ENCODE data around the gene TECTA.
"Not testable (repeated sequence)": the region's sequence is repeated elsewhere in the genome, so short reads cannot be mapped to it uniquely, and the experiment has no call there.

Gene TECTA

DNA sequence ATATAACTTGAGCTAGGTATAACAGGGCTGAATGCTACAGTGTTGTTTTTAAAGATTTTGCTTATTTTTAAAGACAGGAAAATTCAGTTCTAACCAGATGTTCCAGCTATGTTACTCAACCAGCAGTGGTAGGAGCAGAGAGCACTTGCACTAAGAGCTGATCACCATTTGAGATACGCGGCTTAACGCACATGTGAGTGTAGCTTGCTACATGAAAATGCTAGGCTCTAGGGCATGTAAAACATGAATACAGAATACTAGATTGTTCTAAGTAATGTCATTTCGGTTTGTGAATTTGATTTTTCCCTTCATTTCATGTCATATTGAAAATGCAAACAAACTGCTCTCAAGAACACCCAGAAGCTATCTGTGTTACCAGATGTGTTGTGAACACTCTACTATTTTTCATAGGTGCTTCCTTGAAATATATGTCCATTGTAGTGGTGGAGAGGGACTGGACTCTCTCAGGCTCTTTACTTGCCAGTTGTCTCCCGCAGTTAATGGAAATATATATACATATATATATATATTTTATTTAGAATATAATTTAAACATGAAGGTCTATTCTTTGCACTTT is 10.8 kb upstream of the TECTA start:
- no peak for DNase-seq (ENCODE audit: low read depth)

DNA sequence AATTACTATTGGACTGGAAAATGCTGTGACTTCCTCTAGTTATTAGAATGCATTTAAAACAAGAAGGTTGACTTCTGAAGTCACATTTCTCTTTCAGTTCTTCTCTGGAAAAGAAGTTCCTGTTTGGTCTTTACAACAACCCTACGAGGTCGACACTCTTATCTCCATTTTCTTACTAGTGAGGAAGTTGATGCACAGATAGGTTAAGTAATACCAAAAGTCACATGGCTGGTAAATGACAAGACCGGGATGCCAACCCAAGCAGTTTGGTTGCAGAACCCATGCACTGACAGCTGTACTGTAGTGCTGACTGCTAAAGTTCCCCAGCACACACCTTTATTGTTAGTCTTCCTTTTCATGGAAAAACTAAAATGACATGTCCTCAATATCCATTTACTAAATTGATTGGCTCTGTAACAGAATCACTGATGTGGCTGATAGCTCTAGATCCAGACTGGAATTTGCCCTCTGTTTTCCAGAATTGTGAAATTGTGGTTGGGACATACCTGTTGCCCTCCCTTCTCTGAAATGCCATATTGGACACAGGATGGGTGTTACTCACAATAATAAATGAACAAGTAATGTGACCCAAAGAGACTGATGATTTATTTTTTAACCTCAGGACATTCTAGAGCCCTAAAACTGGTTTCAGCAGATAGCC is 9.4 kb upstream of the TECTA start:
- DNase-seq (ENCODE audit: low read depth) = no peak

DNA sequence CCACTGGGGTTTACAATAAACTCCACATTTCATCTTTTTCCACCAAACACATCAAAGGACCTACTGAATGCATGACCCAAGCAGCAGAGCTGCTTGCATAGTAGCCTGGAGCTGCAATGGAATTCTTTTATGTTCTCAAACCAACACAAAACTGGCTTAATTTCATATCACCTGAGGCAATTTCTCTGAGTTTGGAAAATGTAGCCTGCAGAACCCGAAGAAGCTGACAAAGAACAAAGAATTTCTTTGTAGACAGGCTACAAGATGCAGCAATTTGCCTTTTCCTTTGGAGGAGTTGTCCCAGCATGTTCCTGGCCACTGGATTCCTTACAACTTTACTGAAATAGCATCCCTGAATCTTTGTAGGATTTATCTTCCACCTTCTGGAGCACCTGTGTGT is 5.5 kb upstream of the TECTA start:
- DNase-seq (ENCODE audit: low read depth) = no peak

DNA sequence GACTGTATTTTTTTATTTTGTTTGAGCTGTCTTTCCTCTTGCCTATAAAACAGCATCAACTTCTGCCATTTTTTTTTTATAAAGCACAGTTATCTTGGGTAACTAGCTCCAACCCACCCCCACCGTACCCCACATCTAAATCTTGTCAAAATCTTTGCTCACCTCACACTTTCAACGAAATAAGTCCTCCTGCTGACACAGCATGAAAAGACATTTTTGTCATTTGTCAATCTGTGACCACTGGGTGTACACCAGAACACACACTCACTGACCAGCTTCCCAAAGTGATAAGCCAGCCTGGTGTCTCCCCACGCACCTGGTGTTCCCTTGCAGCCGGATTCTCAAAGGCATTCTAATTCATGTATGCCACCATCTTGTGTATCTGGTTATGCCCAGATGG is 1.7 kb upstream of the TECTA start:
- no peak for DNase-seq (ENCODE audit: low read depth)

DNA sequence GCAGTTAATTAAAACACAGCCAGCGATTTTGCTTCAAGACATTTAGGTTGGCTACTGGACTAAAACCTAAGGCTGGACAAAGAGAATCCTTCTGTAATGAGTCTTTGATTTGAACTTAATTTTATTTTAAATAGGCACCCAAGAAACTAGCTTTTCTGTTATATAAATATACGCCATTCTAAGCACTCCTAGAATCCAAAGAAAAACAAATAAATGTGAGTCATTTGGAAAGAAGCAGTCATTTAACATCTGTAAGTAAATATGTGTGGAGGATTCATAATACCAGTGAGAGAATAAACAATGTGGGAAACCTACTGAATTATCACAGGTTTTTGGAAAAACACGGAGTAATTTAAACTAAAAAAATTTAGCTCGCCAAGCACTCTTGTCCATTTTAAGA is 1.2 kb upstream of the TECTA start:
- no peak for DNase-seq (ENCODE audit: low read depth)

DNA sequence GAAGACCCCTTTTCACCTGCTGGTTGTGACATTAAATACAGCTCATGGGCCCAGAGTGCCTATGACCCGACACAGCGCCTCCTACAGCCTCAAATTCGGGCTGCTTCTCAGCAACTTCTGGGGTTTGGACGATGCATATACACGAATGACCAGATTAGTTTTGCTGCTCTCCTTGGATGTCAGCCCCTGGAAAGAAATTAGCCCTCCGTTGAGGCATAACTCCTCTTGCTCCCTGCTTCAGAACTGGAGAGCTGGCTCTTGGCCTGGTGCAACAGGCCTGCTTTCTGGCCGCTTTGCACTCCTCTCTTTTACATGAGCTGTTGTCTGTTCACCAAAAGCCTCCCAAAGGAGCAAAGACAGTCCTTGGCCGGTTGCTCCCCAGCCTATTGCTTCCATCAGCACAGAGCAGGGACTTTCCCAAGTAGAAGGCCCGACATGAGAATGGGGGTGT is 3.3 kb downstream of the TECTA start:
- DNase-seq (ENCODE audit: low read depth) = no peak

DNA sequence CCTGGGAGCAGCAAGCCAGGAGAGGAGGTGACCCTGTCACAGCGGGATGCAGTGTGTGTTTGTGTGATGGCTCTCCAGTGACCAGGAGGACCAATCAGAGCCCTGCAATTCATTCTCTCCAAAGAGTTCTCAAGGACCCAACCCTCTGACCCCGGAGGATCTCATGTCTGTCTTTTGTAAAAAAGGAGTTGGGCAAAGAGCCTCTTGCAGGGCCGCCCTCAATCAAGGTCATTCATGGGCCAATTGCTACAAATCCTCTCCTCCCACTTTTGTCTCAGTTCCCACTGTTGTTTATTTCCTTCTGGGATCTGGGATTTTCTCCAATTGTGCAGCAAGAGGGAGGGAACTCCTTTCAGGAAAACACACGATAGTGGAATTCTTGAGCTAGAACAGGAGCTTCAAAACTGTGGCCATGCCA is 4.0 kb downstream of the TECTA start:
- DNase-seq (ENCODE audit: low read depth) = no peak

DNA sequence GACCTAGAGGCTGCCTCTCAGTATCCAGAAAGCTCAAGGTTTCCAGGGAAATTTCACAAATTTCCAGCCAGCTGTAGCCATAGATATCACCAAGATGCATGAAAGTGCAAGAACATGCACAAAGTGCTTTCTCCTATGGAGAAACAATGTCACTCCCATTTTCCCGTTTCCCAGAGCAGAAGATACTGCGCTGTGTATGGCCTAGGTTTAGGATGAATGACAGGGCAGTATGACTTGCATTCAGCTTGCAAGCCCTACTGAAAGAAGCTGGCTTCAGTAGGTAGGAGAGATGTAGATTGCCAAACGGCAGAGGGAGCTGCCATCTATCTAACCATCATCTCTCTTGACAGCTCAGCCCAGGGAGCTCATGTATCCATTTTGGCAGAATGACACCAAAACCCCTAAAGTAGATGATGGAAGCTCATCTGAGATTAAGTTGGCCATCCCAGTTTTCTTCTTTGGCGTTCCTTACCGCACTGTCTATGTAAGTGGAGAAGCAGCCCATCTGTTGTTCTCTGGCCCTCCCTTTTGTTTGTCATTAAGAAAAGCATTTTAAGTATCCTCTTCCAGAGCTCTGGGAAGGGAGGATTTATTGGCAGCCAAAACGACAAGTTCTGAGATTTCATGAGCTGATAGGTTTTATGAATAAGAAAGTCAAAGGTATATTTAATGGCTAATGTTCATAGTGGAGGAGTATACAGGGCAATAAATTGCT is 4.6 kb downstream of the TECTA start:
- DNase-seq (ENCODE audit: low read depth) = no peak

DNA sequence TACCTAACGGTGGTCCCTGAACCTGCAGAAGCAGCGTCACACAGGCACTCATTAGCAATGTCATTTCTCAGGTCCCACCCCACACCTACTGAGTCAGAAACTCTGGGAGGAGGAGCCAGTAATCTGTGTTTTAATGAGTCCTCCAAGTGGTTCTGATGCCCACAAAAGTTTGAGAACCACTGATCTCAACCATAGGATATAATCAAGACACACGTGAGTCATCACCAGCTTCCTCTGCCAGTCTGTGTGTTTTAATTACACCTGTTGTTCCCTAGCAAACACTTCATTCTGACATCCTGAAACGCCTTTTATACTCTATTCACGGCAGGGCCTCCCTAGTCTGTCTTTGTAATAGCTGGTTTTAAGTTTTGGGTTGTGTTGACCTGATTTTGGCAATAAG is 5.8 kb downstream of the TECTA start:
- DNase-seq (ENCODE audit: low read depth) = no peak

DNA sequence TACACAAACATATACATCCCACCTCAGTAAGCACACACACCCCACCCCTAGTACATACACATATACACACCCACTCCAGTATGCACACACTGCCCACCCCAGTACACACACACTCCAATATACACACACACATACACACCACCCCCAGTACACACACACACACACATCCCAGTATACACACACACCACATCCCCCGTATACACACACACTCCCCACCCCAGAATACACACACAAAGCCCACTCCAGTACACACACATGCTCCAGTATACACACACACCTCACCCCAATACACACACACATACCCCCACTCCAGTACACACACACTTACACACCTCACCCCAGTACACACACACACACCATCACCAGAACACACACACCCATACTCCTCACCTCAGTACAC is 7.4 kb downstream of the TECTA start:
- no peak for DNase-seq (ENCODE audit: low read depth)

DNA sequence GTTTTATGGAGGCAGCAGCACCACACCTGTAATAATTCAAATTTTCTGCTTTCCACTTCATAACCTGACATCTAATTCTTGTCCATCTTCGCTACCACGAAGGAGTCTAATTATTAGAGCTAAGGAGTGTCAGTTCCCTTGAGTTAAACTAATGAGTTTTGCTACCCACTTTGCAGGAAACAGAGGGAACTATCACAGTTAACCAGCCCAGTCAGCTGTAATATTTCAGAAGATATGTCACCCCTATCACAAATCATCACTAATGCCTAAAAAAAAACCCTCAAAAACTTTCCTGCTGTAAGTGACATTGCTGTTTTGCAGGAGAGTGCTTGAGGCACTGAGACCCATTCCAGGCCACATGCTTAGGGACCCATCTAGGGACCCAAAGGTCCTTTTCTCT is 8.4 kb downstream of the TECTA start:
- no peak for DNase-seq (ENCODE audit: low read depth)

DNA sequence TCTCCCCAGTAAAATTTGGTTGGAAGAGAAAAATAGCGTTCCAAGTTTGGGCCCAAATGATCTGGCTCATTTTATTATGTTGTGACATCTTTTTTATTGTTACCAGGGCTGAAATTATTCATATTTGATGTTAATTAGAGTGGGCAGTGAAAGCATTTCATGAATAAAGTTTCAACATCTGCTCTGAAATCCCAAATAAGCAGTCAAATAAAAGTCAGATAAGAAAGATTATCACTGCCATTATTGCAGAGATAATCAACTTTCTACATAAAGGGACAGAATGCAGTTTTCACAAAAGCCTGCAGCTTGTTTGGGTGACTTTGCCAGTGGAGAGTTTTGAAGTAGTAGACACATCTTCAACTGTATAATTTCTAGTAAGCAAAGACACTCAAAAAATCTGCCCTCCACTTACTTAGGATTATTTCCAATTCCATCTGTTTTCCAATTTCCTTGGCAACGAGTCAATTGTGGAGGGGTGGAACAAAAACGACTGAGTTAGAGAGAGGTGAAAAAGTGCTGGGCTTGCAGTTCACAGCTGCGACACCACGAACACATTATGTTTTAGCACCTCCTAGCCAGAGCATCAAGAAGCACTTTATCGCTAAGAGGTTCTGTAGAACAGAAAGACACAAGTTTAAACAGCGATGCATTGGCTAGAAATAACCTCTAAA is 9.0 kb downstream of the TECTA start:
- no peak for DNase-seq (ENCODE audit: low read depth)

DNA sequence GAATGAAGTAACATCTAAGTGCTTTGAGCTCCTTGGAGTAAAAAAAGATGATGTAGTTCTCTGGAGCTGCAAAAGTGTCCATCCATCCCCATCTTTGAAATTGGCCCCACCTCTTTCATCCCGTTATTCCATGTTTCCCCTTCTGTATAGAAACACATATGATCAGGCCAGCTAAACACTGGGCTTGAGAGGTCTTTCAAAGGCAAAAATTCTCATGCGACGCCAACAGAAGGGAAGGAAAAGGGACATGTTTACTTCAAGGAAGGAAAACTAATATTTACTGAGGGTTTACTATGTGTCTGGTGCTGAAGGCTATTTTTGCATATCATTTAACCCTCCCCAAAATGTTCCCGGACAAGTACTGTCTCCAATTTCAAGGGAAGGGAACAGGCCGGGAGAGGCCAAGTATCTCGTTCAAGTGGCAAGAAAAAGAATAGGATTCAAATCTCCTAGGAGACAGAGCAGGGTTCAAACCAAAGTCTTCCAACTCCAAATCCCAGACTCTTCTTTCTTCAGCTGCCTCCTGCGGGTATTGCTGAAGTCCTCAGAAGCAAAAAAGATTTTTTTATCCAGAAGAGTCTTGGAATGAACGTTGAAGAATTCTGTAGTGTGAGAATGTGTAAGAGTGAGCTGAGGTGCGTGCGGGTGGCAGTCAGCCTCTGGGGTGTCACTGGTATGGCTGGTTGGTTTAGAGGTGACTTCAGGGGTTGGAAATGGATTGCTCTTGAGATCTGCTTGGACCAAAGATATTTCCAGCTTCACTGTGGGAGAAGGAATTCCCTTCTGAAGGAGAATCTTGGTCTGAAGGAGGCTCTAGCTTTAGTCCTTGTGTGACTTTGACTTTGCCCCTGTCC is 10.1 kb downstream of the TECTA start:
- no peak for DNase-seq (ENCODE audit: low read depth)

DNA sequence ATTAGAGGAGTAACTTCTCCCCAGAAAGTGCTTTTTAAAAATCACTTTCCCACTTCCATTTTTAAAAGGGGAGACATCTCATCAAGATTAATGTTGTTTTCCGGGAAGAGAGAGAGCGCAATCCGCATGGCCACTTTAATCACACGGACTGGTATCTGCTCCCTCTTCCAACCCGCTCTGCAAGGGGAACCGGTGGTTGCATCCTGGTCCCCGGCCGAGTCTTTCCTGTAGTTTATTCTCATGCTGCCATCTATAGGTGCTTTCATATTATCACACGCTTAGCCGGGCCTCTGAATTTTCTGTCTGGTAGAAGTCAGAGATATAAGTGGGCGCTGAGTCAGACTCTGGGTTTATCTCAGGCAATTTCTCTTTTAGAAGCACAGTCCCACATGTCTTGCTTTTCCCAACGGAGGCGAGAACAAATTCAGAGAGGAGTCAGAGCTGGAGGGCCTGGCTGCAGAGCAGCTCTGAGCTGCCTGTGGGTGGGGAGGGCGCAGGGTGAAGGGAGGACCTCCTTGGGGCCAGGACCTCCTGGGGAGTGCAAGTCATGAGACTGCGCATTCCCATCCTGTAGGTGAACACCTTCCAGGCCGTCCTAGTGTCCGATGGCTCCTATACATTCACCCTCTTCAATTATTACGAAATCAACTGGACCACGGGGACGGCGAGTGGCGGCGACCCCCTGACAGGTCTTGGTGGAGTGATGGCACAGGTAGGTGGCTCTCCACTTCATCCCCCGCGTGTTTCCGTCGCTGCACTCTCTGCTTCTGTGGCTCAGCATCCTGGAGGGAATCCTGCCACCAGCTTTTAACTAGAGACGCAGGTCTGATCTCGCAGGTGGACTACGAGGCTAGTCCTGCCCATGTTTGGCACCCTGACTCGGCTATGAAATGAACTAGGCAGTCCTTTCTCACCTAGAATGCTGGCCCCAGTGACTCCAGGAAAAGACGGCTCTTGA is 11.7 kb downstream of the TECTA start:
- peak; percentile 15 for DNase-seq (ENCODE audit: low read depth)

DNA sequence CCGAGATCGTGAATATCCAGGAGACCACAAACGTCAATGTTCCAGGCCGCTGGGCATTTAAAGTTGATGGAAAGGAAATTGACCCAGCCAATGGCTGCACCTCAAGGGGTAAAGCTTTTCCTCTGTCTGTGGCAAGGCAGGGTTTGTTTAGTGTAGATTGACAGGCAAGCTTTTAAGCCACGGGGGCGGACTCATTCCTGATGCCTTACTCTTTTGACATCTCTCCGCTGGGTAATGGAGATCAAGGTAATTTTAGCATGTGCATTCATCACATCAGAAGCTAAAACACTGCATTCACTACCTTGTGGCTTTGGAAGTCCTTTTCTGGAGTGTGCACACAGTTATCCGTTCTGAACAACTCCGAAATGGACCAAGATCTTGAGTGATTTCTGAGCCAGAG is 12.6 kb downstream of the TECTA start:
- DNase-seq (ENCODE audit: low read depth) = no peak

DNA sequence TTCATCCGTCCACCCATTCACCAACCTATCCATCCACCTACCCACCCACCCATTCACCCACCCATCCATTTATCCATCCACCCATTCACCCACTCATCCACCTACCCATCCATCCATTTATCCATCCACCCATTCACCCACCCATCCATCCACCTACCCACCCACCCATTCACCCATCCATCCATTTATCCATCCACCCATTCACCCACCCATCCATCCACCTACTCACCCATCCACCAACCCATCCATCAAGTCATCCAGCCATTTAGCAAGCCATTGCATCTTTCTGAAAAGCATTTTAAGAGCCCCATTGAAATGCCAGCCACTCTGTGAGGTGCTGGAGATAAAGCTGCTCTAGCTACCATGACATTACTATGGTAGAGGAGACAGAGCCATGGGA is 14.0 kb downstream of the TECTA start:
- not testable (repeated sequence) for DNase-seq (ENCODE audit: low read depth)

DNA sequence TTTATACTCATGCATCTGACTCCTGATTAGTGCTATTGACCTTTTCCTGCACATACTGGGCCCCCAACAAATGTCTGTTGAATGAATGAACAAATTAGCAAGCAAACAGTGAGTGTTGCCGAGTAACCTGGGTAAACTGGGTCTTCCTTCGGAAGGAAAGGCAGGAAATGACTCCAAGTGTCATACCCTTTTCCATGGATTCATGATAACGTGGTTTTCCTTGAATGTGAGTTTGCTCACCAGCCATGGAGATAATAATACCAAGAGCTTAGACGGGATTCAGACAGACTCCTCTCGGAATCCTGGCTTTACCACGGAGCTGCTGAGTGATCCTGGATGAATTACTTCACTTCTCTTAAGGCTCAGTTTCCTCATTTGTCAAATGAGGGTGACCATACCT is 16.7 kb downstream of the TECTA start:
- no peak for DNase-seq (ENCODE audit: low read depth)

DNA sequence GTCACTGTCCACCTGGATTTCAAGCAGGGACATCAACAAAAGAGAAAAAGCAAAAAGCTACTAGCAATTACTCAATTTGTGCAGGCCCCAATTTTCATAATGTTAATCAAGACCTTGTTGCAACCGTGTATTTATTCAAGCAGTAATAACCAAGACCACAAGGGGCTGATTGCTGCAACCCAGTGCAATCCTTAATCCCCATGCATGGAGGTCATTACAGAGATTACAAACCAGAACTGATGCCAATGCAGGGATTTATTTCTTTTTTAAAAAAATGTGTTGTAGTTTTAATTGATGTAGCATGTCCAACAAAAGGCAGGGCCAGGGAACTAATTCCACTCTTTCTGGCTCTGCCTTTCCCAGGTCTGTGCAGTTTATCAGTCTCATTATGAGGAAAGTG is 18.4 kb downstream of the TECTA start:
- no peak for DNase-seq (ENCODE audit: low read depth)

DNA sequence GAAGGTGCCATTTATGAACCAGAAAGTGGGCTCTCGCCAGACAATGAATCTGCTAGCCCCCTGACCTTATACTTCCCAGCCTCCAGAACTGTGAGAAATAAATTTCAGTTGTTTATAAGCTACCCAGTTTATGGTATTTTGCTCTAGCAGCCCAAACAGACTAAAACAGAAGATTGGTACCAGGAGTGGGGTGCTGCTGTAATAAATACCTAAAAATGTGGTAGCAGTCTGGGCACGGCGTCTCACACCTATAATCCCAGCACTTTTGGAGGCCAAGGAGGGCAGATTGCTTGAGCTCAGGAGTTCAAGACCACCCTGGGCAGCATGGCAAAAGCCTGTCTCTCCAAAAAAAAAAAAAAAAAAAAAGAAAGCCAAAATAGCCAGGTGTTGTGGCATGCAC is 21.3 kb downstream of the TECTA start:
- DNase-seq (ENCODE audit: low read depth) = no peak

DNA sequence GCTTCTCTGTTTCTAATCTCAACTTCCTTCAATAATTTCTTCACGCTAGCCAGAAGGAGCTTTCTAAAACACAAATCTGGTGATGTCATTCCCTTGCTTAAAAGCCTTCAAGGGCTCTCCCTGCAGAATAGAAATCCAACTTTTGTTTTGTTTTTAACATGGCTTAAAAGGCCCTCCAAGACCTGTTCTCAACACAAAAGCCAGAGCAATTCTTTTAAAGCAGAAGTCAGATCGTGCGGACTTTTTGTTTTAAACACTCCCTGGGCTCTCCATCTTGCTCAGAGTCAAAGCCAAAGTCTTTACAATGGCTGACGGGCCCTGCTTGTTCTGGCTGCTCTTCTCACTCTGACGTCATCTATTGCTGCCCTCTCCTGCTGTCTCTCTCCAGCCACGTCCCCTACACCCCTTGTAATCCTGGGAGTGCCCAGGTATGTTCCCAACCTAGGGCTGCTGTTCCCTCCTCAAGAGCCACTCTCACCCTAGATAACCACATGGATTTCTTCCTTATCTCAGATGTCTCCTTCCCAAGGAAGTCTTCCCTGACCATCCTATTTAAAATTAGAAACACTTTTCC is 22.5 kb downstream of the TECTA start:
- no peak for DNase-seq (ENCODE audit: low read depth)

DNA sequence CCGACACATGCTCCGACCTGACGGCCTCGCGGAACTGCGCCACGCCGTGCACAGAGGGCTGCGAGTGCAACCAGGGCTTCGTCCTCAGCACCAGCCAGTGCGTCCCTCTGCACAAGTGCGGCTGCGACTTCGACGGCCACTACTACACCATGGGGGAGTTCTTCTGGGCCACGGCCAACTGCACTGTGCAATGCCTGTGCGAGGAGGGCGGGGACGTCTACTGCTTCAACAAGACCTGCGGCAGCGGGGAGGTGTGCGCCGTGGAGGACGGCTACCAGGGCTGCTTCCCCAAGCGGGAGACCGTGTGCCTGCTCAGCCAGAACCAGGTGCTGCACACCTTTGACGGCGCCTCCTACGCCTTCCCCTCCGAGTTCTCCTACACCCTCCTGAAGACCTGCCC is 26.8 kb downstream of the TECTA start:
- no peak for DNase-seq (ENCODE audit: low read depth)

Measured in activated T-cell treated with anti-CD3 and anti-CD28 coated beads for 48 hours (primary cell).